Endothelial cell (in vitro differentiated cells): ENCODE data around the gene GRWD1. TPM values are rescaled to one million over a fixed set of nuclear protein-coding genes. Genes with fewer than 3 reads are reported as not detected.
A peak's percentile ranks its signal among the peaks of the same experiment; 100 is the strongest.

ENCODE experiments used
- DNase-seq: peaks from one replicate; pipeline ENCODE4 v3.0.0; 2021; ENCODE audit warnings: low spot score
- H3K27ac Mint-ChIP-seq: one replicate; pipeline ENCODE4 v1.8.0; 2021; ENCODE audit warnings: mixed read lengths, inconsistent platforms; ENCODE audit not compliant: unreplicated experiment
- H3K27me3 Mint-ChIP-seq: one replicate; pipeline ENCODE4 v1.8.0; 2021; ENCODE audit warnings: mild to moderate bottlenecking, moderate library complexity, mixed read lengths, inconsistent platforms; ENCODE audit not compliant: unreplicated experiment
- H3K36me3 Mint-ChIP-seq: one replicate; pipeline ENCODE4 v1.8.0; 2021; ENCODE audit warnings: mild to moderate bottlenecking, low read depth, mixed read lengths, inconsistent platforms; ENCODE audit not compliant: unreplicated experiment
- H3K4me1 Mint-ChIP-seq: one replicate; pipeline ENCODE4 v1.8.0; 2021; ENCODE audit warnings: mild to moderate bottlenecking, mixed read lengths, inconsistent platforms; ENCODE audit not compliant: unreplicated experiment
- H3K4me3 Mint-ChIP-seq: one replicate; pipeline ENCODE4 v1.8.0; 2021; ENCODE audit warnings: mild to moderate bottlenecking, mixed read lengths, inconsistent platforms; ENCODE audit not compliant: unreplicated experiment
- H3K9me3 Mint-ChIP-seq: one replicate; pipeline ENCODE4 v1.8.0; 2021; ENCODE audit warnings: mixed read lengths, inconsistent platforms; ENCODE audit not compliant: unreplicated experiment
- CTCF ChIP-seq: fragments of 200-600 bp; sonication (generic); IDR thresholded peaks from one replicate; pipeline ENCODE4 v1.5.0; 2021; ENCODE audit warnings: antibody characterized with exemption; ENCODE audit not compliant: unreplicated experiment
- total RNA-seq: library from RNA; stranded (reverse); fragmentation: NEBNext Ultra II Directional; extraction: Animal tissue kit (Norgen Biotek cat#: 25700); gene quantifications from one replicate; pipeline ENCODE4 v1.2.1, GENCODE V29; 2021; ENCODE audit not compliant: unreplicated experiment

GRWD1 gene
- total RNA-seq, 1 donor from 2014 or later: 38.4 TPM

- H3K36me3 Mint-ChIP-seq: peaks cover 19% of the 10 kb centered on the region
- no peak for DNase-seq
- H3K27ac Mint-ChIP-seq: no peak overlapping the region
Observed at GRCh38 chr19:48451624-48452023, 5.8 kb downstream of the GRWD1 start.

GRCh38 chr19:48452289-48453190 is 6.8 kb downstream of the GRWD1 start:
- no peak overlapping the region for H3K27ac Mint-ChIP-seq
- no peak overlapping the region for H3K4me3 Mint-ChIP-seq
- no peaks in the 10 kb centered on the region for H3K4me1 Mint-ChIP-seq
- no peak for TF ChIP-seq CTCF
- no peaks in the 10 kb centered on the region for H3K9me3 Mint-ChIP-seq
- no peak for DNase-seq
- H3K27me3 Mint-ChIP-seq: peaks cover 11% of the 10 kb centered on the region
- peaks cover 19% of the 10 kb centered on the region for H3K36me3 Mint-ChIP-seq

More at GRCh38 chr19:48451624-48452023, 5.8 kb downstream of the GRWD1 start:
- peaks cover 11% of the 10 kb centered on the region for H3K27me3 Mint-ChIP-seq
- H3K4me1 Mint-ChIP-seq: no peaks in the 10 kb centered on the region
- no peak for TF ChIP-seq CTCF
- H3K9me3 Mint-ChIP-seq: no peaks in the 10 kb centered on the region
- H3K4me3 Mint-ChIP-seq: no peak overlapping the region

GRCh38 chr19:48454150-48454730 is 8.5 kb downstream of the GRWD1 start:
- DNase-seq: no peak
- Mint-ChIP-seq H3K36me3 (peaks cover 11% of the 10 kb centered on the region), H3K9me3 (no peaks in the 10 kb centered on the region), H3K4me1 (no peaks in the 10 kb centered on the region), H3K27me3 (peaks cover 10% of the 10 kb centered on the region), H3K27ac (no peak overlapping the region), H3K4me3 (no peak overlapping the region)
- TF ChIP-seq CTCF: no peak

GRCh38 chr19:48455171-48455907 is 9.6 kb downstream of the GRWD1 start, which contains the start of gene KCNJ14:
Gene KCNJ14 (plus strand): TSS chr19:48455574. CDS start chr19:48461725, 6,151 bp downstream.
- Mint-ChIP-seq H3K4me3 (peak within 1 kb of the TSS; percentile 63), H3K9me3 (no peaks in the 10 kb centered on the region), H3K27me3 (peaks cover 7% of the 10 kb centered on the region), H3K4me1 (no peaks in the 10 kb centered on the region), H3K27ac (peak within 1 kb of the TSS; percentile 27), H3K36me3 (peaks cover 11% of the 10 kb centered on the region)
- TF ChIP-seq CTCF: no peak
- no peak for DNase-seq
